ENCODE data around the gene NCKAP5.

DNA sequence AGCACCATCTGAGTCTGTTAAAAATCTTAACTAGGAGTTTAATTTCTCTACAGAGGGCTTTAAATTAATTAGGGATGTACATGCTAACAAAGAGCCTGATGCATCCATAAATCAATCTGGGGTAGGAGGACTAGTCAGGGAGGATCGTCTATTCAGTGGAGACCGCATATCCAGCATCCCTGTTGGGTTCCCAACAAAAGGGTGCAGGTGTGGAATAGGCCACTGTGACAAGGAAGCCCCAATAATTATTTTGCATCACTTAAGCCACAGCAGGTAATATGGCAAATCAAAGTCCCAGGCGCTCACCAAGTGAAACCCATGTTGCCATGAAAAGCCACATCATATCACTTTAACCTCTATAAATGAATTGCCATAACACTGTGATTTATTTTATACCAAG, 392.3 kb downstream of the NCKAP5 start:
- TF ChIP-seq, protein P1, sequence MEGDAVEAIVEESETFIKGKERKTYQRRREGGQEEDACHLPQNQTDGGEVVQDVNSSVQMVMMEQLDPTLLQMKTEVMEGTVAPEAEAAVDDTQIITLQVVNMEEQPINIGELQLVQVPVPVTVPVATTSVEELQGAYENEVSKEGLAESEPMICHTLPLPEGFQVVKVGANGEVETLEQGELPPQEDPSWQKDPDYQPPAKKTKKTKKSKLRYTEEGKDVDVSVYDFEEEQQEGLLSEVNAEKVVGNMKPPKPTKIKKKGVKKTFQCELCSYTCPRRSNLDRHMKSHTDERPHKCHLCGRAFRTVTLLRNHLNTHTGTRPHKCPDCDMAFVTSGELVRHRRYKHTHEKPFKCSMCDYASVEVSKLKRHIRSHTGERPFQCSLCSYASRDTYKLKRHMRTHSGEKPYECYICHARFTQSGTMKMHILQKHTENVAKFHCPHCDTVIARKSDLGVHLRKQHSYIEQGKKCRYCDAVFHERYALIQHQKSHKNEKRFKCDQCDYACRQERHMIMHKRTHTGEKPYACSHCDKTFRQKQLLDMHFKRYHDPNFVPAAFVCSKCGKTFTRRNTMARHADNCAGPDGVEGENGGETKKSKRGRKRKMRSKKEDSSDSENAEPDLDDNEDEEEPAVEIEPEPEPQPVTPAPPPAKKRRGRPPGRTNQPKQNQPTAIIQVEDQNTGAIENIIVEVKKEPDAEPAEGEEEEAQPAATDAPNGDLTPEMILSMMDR (IDR thresholded peaks at IDR 0.05): no peak
- no peak for TF ChIP-seq POLR2A (IDR thresholded peaks at IDR 0.05)
